Effector CD4-positive, alpha-beta T cell (primary cell): Measurements from ENCODE around the gene RNF121.

Experiments
- DNase-seq: peaks from one replicate; pipeline ENCODE4 v3.0.0-alpha.2; 2020

Gene RNF121

DNA sequence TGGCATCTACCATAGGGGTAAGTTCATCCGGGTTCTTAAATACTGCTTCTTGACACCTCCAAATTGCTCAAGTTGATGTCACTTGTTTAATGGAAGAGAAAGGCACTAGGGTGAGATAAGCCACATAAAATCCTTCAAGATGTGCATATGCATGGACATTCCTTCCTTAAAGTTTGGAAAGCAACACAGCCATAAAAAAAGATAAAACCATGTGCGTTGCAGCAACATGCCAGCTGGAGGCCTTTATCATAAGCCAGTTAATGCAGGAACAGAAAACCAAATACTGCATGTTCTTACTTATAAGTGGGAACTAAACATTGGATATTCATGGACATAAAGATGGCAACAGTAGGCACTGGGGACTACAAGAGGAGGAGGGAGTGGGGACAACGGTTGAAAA lies 61.9 kb downstream of the RNF121 start:
- DNase-seq, result no peak

DNA sequence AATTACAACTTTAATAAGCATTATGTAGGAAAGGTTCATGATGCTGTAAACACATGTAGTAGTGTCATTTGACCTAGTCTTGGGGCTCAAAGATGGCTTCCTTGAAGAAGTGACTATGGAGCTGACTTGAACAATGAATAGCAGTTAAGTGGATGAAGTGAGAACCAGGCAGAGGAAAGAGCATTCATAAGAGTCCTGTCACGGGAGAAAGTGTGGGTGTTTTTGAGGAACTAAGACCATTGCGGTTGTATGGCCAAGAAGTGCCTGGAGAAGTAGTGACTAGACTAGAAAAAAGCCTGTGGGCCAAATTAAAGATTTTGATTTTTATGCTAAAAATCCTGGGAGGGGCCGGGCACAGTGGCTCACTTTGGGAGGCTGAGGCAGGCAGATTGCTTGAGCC lies 62.6 kb downstream of the RNF121 start:
- no peak for DNase-seq

DNA sequence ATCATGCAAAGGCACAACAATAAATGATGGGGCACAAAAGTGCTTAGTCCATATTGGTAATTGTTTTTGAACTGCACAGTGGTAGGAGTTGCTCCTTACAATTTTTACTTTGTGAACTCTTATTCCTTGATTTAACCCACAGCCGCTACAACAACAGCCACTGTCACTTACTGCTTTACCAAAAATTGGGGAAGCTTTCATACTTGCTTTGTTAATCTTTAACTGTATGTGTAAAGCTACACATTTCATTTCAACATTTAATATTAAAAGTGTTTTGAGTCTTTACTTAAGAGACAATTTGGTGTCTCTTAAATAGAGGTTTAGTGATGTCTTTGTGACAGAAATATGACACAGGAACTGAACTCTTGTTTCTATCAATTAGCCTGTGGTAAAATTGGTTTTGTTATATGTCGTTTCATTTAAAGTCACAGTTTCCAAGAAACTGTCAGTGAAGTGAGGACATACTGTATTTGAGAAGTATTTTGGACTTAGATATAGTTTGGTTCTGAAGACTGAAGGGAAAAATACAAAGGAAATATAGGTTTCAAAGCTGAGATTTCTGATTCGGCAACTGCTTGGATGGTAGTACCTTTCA lies 63.4 kb downstream of the RNF121 start:
- DNase-seq, result no peak

GRCh38 chr11:71994786-71995185 lies 65.9 kb downstream of the RNF121 start:
- DNase-seq, result no peak

DNA sequence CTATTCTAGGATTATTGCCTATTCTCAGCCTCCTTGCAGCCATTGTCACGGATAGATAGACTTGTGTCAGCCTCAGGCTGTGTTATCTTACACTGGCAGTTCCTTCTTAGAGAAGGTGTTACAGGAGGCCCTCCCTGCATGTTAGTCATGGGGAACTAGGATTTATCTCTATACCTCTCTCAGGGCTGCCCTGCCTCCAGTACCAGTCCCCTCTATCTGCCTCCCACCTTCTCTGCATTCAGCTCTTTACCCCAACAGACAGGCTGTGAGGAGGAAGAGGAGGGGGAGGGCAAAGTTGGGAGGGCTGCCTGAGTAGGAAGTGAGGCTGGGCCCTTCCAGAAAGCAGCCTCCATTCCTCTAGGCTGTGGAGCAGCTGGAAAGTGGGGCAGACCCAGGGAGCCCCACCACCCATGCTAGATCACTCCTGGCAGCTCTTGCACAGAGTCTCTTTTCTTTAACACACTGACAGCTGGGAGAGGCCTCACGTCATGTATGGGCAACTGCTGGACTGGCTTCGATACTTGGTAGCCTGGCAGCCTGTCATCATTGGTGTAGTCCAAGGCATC lies 67.0 kb downstream of the RNF121 start:
- no peak for DNase-seq

- DNase-seq, result no peak
Observed at GRCh38 chr11:71996517-71996916, 67.7 kb downstream of the RNF121 start.

DNA sequence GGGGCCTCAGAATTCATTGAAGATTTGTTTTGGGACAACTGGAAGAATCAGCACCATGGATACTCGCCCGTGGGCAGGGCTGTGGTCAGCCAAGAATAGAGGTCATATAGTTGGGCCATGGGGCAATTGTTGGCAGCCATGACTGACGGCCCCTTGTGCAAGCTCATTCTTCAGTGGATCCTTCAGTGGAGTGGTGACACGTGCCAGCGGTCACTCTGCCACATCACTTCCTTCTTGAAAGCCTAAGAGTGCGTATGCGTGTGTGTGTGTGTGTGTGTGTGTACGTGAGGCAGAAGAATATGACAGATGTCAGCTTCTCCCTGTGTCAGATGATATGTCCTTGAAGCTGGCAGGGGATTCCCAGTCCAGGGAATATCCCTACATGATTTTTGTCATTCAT lies 68.1 kb downstream of the RNF121 start:
- DNase-seq, result no peak

GRCh38 chr11:71997594-71997993 lies 68.7 kb downstream of the RNF121 start:
- no peak for DNase-seq

- DNase-seq, result no peak
Observed at GRCh38 chr11:71998061-71998460, 69.2 kb downstream of the RNF121 start.

GRCh38 chr11:71998649-71999310 lies 69.9 kb downstream of the RNF121 start, which contains the start of gene IL18BP:
IL18BP (plus strand) TSS chr11:71998909; CDS start chr11:71999985, 1,076 bp downstream.
- DNase-seq, result no peak

GRCh38 chr11:71999362-71999761 lies 70.5 kb downstream of the RNF121 start:
- DNase-seq, result no peak

DNA sequence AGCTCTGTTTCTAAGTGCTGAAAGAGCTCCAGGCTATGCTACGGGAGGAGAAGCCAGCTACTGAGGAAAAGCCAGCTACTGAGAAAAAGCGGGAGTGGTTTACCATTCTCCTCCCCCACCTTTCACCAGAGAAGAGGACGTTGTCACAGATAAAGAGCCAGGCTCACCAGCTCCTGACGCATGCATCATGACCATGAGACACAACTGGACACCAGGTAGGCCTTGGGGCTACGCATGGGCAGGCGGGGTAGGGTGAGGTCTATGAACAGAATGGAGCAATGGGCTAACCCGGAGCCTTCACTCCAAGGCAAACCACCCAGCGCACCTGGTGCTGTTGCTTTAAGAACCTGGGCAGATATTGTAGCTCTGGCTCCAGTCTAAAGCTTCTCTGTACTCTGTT lies 71.0 kb downstream of the RNF121 start:
- DNase-seq, result no peak

DNA sequence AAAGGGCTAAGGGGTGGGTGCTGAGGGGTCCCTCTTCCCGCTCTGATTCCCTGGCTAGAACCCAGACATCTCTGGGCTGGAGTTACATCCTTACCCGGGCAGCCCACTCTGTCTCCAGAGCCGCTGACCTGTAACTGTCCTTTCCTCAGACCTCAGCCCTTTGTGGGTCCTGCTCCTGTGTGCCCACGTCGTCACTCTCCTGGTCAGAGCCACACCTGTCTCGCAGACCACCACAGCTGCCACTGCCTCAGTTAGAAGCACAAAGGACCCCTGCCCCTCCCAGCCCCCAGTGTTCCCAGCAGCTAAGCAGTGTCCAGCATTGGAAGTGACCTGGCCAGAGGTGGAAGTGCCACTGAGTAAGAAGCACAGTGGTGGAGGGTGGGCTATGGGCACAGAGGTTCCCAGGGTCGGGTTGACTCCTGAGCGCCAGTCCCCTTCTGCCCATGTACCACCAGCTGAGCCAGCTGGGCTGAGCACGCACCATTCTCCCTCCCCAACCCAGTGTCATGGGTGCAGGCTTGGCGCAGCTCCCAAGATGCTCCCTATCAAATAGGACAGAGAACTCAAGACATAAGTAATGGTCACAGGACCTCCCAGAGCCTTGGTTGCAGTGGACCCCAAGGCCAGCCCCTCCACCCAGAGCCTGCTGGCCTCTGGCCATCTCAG lies 71.5 kb downstream of the RNF121 start:
- DNase-seq, result no peak

- no peak for DNase-seq
Observed at GRCh38 chr11:72001285-72001684, 72.4 kb downstream of the RNF121 start.

DNA sequence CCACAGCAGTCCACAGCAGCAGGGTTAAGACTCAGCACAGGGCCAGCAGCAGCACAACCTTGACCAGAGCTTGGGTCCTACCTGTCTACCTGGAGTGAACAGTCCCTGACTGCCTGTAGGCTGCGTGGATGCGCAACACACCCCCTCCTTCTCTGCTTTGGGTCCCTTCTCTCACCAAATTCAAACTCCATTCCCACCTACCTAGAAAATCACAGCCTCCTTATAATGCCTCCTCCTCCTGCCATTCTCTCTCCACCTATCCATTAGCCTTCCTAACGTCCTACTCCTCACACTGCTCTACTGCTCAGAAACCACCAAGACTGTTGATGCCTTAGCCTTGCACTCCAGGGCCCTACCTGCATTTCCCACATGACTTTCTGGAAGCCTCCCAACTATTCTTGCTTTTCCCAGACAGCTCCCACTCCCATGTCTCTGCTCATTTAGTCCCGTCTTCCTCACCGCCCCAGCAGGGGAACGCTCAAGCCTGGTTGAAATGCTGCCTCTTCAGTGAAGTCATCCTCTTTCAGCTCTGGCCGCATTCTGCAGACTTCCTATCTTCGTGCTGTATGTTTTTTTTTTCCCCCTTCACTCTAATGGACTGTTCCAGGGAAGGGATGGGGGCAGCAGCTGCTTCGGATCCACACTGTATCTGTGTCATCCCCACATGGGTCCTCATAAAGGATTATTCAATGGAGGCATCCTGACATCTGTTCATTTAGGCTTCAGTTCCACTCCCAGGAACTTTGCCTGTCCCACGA lies 73.2 kb downstream of the RNF121 start:
- no peak for DNase-seq

- no peak for DNase-seq
Observed at GRCh38 chr11:72002841-72003775, 74.3 kb downstream of the RNF121 start.

DNA sequence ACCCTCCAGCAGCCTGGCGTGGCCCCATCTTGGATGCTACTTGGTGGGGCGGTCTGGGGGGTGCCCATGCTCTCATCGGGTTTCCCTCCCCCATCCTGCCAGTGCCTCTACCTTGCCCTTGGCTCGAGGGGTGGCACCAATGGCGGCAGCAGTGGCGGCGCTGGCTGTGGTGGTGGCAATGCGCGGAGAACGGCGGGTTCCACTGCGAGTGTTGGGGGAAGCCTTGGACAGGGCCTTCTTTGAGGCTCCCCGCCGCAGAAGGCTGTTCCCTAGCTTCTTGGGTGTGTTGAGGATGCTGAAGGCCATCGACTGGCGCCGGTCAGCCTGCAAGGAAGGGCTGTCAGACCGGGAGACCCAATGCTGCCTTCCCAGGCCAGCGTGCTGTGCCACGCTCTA lies 74.9 kb downstream of the RNF121 start:
- no peak for DNase-seq

DNA sequence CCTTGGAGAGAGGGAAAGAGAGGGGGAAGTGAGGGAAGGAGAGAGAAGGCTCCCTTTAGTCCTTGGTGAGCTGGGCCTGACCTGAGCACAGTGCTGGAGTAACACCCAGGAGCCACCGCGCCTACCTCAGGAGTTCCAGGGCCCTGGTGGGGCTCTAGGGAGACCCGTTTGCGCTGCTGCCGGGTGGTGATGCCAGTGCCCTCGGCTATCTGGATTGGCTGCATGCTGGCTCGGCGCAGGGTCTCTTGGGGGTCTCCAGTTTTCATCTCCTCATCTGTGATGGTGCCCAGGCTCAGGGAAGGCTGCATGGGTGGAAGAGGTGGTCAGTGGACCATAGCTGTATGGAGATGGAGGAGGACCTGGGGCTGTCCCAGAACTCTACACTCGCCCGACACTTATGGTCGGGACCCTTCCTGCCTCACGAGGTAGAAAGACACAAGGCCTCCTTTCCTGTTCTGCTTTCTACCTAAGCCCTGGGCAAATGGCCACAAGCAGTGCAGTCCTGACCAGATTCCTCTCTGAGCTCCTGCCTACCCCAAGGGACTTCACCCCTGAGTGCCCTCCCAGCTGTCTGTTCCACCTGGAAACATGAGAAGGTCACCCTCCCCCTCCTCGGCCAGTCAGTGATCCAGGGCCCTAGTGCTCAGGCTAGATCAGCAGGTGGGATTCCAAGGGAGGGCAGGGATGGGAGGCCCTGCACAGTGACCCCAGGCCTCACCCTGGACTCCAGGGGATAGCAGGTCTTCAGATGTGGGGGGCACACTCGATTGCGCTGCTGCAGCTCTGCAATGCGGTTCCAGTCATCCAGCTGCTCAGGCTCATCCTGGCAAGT lies 75.9 kb downstream of the RNF121 start:
- DNase-seq, result no peak

DNA sequence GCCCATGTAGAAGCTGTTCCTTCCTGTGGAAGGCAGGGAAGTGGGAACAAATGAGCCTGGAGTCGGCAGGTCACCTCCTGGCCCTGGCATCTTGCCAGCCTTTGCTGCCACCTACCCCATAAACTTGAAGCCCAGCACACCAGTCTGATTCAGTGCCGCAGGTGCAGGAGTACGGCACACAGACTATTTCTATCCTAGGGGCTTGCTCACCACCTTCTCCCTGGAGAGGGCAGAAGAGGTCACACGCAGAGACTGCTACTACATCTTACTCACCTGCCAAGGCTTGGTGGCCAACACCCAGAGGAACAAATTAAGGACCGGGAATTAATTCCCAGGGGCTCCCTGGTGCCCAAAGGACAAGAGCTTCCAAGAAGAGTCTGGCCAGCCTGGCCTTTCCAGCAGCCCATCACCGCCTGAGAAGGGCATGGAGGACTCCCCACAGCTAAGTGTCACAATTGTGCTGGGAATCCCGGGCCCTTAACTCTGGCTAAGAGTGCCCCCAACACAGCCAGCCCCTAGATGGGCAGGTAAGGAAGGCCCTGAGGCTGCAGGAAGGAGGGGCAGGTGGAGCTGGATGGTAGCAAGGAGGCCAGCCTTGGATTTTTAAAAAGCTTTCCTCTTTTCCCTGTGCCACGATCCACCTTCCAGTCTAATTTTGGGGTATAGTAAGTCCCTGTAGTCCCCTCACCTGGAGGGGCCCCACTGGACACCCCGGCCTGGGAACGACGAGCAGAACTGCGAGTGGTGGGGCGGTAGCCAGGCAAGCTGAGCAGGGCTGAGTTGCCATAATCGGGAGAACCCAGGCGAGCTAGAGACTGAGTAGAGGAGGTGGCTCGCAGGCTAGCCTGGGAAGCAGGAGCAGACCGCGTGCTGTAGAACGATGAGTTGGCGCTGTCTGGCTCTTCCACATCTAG lies 76.8 kb downstream of the RNF121 start:
- DNase-seq, result no peak
